ENCODE results near the gene TFF2.

The TFF2 gene

DNA sequence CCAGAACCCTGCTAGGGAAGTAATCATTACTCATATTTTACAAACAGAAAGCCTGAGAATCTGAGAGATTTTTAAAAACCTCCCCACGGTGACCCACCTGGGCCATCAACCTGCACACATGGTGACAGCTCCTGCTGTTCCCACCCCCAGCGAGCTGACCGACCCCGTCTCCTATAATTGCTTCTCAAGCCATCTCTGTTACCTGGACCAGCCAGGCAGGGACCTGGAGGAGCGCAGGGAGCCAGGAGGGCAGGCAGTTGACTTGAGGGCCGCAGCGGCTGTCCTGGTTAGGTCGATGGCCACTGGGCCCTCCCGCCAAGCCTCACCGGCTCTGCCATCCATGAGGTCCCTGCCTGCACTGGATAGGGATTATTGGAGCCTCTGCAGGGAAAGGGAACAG is 7.7 kb downstream of the TFF2 start:
- no peak for DNase-seq
- H3K9me3 ChIP-seq (ENCODE audit: severe bottlenecking), result no peaks in the 10 kb centered on the region
- no peaks in the 10 kb centered on the region for H3K27me3 ChIP-seq (ENCODE audit: insufficient read depth, low read depth, severe bottlenecking)
- no peaks in the 10 kb centered on the region for H3K36me3 ChIP-seq
- TF ChIP-seq, protein P1, sequence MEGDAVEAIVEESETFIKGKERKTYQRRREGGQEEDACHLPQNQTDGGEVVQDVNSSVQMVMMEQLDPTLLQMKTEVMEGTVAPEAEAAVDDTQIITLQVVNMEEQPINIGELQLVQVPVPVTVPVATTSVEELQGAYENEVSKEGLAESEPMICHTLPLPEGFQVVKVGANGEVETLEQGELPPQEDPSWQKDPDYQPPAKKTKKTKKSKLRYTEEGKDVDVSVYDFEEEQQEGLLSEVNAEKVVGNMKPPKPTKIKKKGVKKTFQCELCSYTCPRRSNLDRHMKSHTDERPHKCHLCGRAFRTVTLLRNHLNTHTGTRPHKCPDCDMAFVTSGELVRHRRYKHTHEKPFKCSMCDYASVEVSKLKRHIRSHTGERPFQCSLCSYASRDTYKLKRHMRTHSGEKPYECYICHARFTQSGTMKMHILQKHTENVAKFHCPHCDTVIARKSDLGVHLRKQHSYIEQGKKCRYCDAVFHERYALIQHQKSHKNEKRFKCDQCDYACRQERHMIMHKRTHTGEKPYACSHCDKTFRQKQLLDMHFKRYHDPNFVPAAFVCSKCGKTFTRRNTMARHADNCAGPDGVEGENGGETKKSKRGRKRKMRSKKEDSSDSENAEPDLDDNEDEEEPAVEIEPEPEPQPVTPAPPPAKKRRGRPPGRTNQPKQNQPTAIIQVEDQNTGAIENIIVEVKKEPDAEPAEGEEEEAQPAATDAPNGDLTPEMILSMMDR (IDR thresholded peaks at IDR 0.05; ENCODE audit: low read depth, low read length), result no peak
- H3K4me3 ChIP-seq (ENCODE audit: low read depth, low read length), result no peak overlapping the region
- no peak overlapping the region for H3K27ac ChIP-seq

DNA sequence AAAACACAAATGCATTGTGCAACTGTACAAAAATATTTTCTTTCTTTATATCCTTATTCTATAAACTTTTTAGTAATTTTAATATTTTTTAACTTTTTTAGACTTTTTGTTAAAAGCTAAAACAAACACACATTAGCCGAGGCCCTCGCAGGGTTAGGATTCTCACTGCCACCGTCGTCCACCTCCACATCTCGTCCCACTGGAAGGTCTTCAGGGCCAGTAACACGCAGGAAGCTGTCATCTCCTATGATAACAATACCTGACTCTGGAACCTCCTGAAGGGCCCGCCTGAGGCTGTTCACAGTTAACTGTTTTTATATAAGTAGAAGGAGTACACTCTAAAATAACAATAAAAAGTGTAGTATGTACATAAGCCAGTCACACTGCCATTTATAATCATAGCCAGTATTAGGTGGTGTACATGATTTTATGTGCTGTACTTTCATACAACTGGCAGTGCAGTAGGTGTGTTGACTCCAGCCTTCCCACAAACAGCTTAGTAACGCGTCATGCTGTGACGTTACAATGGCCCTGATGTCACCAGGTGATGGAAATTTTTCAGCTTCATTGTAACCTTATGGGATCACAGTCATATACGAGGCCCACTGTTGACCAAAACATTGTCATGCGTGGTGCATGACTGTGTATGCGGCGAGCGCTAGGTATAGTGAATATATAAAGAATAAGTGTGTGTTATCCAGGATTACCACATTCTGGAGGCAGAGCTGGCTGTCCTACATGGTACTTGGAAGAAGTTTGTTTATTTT is 8.8 kb downstream of the TFF2 start:
- TF ChIP-seq, protein P1 (IDR thresholded peaks at IDR 0.05; ENCODE audit: low read depth, low read length), result no peak
- no peaks in the 10 kb centered on the region for H3K9me3 ChIP-seq (ENCODE audit: severe bottlenecking)

DNA sequence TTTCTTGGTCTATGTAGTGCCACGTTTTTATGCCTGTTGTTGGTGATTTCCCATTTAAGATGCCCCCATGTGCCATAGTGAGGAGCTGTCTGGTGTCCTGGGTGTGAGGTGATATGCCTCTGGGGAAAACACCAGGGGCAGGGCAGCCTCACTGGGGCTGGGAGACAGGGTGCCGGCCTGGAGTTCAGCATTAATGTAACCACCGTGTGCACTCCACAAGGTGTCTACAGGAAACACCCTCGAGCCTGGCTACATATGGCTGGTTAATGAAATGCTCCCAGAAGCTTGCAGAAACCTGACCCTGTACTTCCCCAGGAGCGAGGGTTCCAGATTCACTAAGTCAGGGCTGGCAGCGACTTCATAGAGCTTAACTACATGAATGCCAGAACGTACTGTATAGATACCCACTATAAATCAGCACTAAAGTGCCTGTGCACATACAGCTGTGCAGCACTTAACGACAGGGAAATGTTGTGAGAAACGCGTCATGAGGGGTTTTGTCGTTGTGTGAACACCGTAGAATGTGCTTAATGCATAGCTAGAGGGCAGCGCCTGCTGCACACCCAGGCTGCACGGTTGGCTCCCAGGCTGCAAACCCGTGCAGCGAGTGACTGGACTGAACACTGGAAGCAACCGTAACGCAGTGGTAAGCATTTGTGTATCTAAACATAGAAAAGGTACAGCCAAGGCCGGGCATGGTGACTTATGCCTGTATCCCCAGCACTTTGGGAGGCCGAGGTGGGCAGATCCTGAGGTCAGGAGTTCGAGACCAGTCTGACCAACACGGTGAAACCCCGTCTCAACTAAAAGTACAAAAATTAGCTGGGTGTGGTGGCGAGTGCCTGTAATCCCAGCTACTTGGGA is 10.4 kb downstream of the TFF2 start:
- H3K36me3 ChIP-seq, result no peaks in the 10 kb centered on the region
- H3K27ac ChIP-seq, result no peak overlapping the region
- DNase-seq, result no peak
- H3K27me3 ChIP-seq (ENCODE audit: insufficient read depth, low read depth, severe bottlenecking), result no peaks in the 10 kb centered on the region
- no peak overlapping the region for H3K4me3 ChIP-seq (ENCODE audit: low read depth, low read length)
- H3K9me3 ChIP-seq (ENCODE audit: severe bottlenecking), result no peaks in the 10 kb centered on the region
- TF ChIP-seq, protein P1 (IDR thresholded peaks at IDR 0.05; ENCODE audit: low read depth, low read length), result no peak

More for the DNA sequence above, 8.8 kb downstream of the TFF2 start:
- H3K36me3 ChIP-seq, result no peaks in the 10 kb centered on the region
- no peaks in the 10 kb centered on the region for H3K27me3 ChIP-seq (ENCODE audit: insufficient read depth, low read depth, severe bottlenecking)
- H3K27ac ChIP-seq, result no peak overlapping the region
- H3K4me3 ChIP-seq (ENCODE audit: low read depth, low read length), result no peak overlapping the region
- no peak for DNase-seq

DNA sequence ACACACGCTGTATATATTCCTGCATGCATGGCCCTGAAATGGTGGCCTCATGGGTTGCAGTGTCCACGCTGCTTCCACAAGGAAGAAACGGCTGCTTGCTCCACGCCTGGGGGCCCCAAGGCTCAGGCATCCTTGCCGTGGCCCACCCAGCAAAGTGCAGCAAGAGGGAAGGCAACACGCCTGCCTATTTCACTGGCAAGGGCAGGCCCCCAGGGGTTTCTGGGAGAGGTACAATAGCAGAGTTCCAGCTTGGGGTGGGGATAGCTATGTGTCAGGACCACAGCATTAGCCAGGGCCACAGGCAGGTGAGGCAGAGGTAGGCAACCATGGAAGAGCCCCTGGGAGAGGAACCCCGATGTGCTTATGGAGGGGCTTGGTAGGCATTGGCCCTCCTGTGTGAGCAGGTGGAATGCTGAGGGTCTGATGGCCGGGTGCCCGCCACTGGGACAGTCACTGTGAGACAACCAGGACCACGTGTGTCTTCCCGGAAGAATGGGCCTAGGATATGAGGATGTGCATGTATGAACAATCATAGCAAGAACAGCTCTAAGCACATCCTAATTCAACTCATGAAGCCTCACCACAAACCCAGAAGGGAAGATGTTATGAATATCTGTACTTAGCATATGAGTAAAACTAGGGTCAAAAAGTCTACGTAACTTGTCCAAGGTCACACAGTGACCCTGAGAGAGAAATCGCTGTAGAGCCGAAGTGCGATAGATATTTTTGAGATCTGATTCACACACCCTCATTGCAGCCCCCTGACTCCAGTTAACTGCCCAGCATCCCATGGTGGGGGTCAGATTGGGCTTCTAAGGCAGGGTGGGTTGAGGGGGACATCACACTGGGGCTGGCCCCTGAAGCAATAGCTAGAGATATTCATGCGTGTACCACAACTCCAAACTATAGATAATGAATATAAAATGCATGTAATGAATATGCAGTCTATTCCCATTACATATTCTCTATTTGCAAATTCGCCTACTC is 11.8 kb downstream of the TFF2 start:
- Histone ChIP-seq H3K4me3 (ENCODE audit: low read depth, low read length) (no peak overlapping the region), H3K36me3 (no peaks in the 10 kb centered on the region), H3K9me3 (ENCODE audit: severe bottlenecking) (no peaks in the 10 kb centered on the region), H3K27ac (no peak overlapping the region), H3K27me3 (ENCODE audit: insufficient read depth, low read depth, severe bottlenecking) (no peaks in the 10 kb centered on the region)
- TF ChIP-seq, protein P1 (IDR thresholded peaks at IDR 0.05; ENCODE audit: low read depth, low read length), result no peak
- DNase-seq, result no peak
